C4-2B (cell line): Measurements from ENCODE around the gene ADAMTSL4.

ENCODE experiments used
- ZFX ChIP-seq: fragments of 450-650 bp; IDR thresholded peaks from 2 replicates; pipeline ENCODE4 v1.6.1; 2017
- TF ChIP-seq, protein P1 (sequence below): fragments of 450-650 bp; conservative IDR thresholded peaks from 2 replicates; pipeline ENCODE4 v1.5.1; 2017; ENCODE audit warnings: mild to moderate bottlenecking

DNA sequence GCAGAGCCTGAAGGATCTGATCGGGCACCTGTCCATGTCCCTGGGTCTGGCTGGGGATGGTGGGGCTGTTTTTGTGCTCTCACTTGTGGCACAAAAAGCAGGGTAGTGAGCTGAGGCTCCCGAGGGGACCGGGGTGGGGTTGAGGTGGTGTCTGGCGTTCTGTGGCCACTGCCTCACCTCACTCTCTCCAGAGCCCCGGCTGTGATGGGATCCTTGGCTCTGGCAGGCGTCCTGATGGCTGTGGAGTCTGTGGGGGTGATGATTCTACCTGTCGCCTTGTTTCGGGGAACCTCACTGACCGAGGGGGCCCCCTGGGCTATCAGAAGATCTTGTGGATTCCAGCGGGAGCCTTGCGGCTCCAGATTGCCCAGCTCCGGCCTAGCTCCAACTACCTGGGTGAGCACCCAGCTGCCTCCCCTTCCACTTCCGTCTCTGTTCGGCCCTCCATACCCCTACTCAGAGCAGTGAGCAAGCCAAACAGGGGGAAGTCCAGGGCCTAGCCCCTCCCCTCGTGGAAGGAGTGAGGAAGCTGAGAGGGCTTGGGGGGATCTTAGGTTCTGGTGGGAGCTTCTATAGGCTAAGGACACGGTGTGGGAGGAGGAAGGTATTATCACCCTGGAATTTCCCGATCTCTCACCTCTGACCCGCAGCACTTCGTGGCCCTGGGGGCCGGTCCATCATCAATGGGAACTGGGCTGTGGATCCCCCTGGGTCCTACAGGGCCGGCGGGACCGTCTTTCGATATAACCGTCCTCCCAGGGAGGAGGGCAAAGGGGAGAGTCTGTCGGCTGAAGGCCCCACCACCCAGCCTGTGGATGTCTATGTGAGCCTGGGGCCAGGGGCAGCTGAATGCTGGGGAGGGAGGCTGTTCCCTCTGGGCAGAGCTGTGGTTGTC is 7.0 kb downstream of the ADAMTSL4 start:
- TF ChIP-seq, protein P1, sequence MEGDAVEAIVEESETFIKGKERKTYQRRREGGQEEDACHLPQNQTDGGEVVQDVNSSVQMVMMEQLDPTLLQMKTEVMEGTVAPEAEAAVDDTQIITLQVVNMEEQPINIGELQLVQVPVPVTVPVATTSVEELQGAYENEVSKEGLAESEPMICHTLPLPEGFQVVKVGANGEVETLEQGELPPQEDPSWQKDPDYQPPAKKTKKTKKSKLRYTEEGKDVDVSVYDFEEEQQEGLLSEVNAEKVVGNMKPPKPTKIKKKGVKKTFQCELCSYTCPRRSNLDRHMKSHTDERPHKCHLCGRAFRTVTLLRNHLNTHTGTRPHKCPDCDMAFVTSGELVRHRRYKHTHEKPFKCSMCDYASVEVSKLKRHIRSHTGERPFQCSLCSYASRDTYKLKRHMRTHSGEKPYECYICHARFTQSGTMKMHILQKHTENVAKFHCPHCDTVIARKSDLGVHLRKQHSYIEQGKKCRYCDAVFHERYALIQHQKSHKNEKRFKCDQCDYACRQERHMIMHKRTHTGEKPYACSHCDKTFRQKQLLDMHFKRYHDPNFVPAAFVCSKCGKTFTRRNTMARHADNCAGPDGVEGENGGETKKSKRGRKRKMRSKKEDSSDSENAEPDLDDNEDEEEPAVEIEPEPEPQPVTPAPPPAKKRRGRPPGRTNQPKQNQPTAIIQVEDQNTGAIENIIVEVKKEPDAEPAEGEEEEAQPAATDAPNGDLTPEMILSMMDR, result no peak
- TF ChIP-seq ZFX, result no peak
